ENCODE results near the gene CTNND2.

CTNND2 gene

DNA sequence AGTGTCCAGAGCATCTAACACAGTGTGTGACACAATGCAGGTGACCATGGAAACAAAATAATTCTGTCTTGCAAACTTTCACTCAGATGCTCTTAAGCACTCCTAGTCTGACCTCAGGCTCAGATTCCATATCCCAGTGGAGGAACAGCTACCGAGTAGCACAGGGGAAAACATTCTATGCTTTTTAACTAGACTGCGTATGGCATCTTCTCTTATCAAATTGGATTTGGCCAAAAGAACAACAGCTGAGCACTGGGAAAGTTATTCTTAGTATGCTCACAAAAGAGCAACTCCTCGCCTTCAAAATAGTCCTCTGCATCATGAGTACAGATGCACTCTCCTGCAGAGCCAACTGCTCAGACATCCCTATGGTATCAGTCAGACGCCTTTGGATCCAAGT lies 615.0 kb downstream of the CTNND2 start:
- TF ChIP-seq, protein P1, sequence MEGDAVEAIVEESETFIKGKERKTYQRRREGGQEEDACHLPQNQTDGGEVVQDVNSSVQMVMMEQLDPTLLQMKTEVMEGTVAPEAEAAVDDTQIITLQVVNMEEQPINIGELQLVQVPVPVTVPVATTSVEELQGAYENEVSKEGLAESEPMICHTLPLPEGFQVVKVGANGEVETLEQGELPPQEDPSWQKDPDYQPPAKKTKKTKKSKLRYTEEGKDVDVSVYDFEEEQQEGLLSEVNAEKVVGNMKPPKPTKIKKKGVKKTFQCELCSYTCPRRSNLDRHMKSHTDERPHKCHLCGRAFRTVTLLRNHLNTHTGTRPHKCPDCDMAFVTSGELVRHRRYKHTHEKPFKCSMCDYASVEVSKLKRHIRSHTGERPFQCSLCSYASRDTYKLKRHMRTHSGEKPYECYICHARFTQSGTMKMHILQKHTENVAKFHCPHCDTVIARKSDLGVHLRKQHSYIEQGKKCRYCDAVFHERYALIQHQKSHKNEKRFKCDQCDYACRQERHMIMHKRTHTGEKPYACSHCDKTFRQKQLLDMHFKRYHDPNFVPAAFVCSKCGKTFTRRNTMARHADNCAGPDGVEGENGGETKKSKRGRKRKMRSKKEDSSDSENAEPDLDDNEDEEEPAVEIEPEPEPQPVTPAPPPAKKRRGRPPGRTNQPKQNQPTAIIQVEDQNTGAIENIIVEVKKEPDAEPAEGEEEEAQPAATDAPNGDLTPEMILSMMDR (IDR thresholded peaks at IDR 0.05; ENCODE audit: low read depth, low read length), result no peak
- H3K4me3 ChIP-seq (ENCODE audit: low read depth, low read length), result no peak overlapping the region
- in situ Hi-C loops (cut with HindIII; ENCODE audit: low sequenced_read_pairs), result no loop called here

DNA sequence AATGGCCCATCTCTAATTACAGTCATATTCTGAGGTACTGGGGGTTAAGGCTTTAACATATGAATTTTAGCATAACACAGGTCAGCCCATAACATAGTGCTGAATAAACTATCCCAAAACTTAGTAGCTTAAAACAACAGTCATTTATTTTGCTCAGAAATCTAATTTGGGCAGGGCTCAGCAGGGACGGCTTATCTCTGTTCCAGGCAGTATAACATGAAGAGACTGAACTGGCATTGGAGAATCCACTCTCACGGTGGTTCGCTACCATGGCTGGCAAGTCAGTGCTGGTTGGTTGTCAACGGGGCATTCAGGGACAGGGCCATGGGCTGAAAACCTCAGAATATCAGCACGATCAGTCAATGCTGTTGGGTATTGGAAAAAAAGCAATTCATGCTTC lies 622.4 kb downstream of the CTNND2 start:
- no peak overlapping the region for H3K4me3 ChIP-seq (ENCODE audit: low read depth, low read length)
- TF ChIP-seq, protein P1 (IDR thresholded peaks at IDR 0.05; ENCODE audit: low read depth, low read length), result no peak
- DNase-seq (ENCODE audit: low read depth, low spot score), result no peak
- in situ Hi-C loops (cut with HindIII; ENCODE audit: low sequenced_read_pairs), result no loop called here

More for the DNA sequence above, 615.0 kb downstream of the CTNND2 start:
- no peak for DNase-seq (ENCODE audit: low read depth, low spot score)

DNA sequence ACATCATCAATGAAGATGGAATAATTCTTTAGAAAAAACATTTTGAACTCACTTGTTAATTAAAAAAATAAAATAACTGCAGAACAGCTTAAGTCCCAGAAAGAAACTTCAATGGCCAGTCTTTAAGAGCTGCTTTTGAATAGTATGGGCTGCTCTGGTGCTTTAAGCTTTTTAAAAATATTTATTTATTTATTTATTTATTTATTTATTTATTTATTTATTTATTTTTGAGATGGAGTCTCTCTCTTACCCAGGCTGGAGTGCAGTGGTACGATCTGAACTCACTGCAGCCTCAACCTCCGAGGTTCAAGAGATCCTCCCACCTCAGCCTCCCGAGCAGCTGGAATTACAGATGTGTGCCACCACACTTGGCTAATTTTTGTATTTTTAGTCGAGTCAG lies 626.9 kb downstream of the CTNND2 start:
- in situ Hi-C loops (cut with HindIII; ENCODE audit: low sequenced_read_pairs), result no loop called here
- TF ChIP-seq, protein P1 (IDR thresholded peaks at IDR 0.05; ENCODE audit: low read depth, low read length), result no peak
- DNase-seq (ENCODE audit: low read depth, low spot score), result no peak

DNA sequence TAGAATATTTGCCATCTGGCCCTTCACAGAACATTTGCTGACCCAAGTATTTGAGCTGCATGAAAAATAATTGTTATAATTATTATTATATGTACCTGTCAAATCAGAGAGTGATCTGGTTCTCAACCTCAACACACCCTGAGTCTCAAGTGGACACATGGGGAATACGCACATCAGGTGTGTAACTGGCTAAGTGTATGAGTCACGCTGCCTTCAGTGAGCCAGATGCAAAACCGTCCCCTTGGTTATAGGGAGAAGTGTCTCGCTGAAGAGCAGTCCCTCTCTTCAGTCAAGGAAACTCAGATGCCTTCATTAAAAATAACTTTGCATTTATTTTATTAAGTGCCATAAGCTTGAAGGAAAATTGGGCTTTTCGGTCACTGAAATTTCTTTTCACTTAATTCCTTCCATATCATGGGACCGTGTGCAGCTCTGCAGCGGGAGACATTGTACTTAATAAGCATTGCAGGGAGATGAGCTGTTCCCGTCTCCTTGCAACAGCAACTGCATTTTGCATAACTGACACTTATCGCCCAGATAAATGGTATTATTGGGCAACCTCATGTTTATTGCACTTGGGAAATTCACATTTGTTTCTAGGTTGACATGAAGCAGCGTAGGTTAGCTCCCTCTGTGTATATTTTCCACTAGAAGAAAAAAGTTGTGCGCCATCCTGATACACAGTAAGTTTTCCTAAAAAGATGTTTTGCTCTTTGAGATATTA lies 630.9 kb downstream of the CTNND2 start:
- no peak overlapping the region for H3K4me3 ChIP-seq (ENCODE audit: low read depth, low read length)
- peak; percentile 12 for DNase-seq (ENCODE audit: low read depth, low spot score)
- TF ChIP-seq, protein P1 (IDR thresholded peaks at IDR 0.05; ENCODE audit: low read depth, low read length), result no peak
- in situ Hi-C loops (cut with HindIII; ENCODE audit: low sequenced_read_pairs), result no loop called here

More for the DNA sequence above, 626.9 kb downstream of the CTNND2 start:
- no peak overlapping the region for H3K4me3 ChIP-seq (ENCODE audit: low read depth, low read length)

DNA sequence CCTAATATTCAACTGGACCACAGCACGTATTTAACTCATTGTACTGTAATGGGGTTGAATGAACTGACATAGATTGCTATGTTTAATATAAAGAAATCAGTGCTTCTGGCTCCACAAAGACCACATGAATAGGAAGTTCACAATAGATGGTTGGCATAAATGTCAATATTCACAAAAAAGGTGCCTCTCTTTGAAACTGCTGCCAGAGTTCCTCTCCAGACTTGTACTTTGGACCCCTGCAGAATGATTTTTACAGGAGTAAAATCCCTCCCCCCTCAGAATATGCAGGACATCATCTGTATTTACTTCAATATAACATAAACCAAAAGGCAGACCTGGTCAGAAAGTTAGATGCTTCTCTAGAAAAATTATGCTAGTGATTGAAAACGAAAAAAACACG lies 634.7 kb downstream of the CTNND2 start:
- TF ChIP-seq, protein P1 (IDR thresholded peaks at IDR 0.05; ENCODE audit: low read depth, low read length), result no peak
- no peak overlapping the region for H3K4me3 ChIP-seq (ENCODE audit: low read depth, low read length)
- no peak for DNase-seq (ENCODE audit: low read depth, low spot score)
- in situ Hi-C loops (cut with HindIII; ENCODE audit: low sequenced_read_pairs), result no loop called here

DNA sequence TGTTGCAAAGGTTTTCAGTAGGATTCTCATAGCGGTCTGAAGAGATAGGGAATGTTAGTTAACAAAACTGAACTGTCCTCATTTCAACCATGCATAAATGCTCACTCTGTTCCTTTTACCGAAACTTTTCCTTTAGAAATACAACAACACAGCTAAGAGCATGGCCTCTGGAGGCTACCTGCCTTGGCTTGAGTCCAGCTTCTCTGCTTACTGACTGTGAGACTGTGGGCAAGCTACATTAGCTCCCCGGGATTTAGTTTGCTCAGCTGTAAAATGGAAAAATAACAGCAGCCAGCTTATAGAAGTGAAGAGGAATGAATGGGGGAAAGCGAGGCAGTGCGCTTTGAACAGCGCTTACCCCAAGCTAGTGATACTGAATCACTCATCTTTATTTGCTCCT lies 635.4 kb downstream of the CTNND2 start:
- H3K4me3 ChIP-seq (ENCODE audit: low read depth, low read length), result no peak overlapping the region
- TF ChIP-seq, protein P1 (IDR thresholded peaks at IDR 0.05; ENCODE audit: low read depth, low read length), result no peak
- no peak for DNase-seq (ENCODE audit: low read depth, low spot score)
- in situ Hi-C loops (cut with HindIII; ENCODE audit: low sequenced_read_pairs), result no loop called here
